HEK293 (cell line): ENCODE measurements around the gene IKZF4.

Source experiments
- ZBTB20 ChIP-seq: fragments of 450-650 bp; formaldehyde crosslinking; IDR thresholded peaks from 2 replicates; pipeline ENCODE4 v1.5.1; 2016; ENCODE audit warnings: missing biosample characterization, missing genetic modification characterization
- ZNF274 ChIP-seq, 2 experiments: fragments of 200-500 bp in 1 of 2; fragments of 450-650 bp in 1 of 2; sonication (Bioruptor generic) in 1 of 2; formaldehyde crosslinking in 1 of 2; IDR thresholded peaks; 2 replicates each; pipeline versions ENCODE4 v1.5.1 to v1.6.1; 2014 to 2016; ENCODE audit warnings: borderline replicate concordance in 1 of 2, inconsistent platforms in 1 of 2, low read length in 1 of 2, missing biosample characterization in 1 of 2, missing genetic modification characterization in 1 of 2
- ZNF37A ChIP-seq: fragments of 450-650 bp; IDR thresholded peaks from 2 replicates; pipeline ENCODE4 v1.5.1; 2018; ENCODE audit warnings: missing biosample characterization, missing genetic modification characterization
- TF ChIP-seq, protein P1 (sequence below): fragments of 450-650 bp; formaldehyde crosslinking; IDR thresholded peaks from 2 replicates; pipeline ENCODE4 v1.5.1; 2016; ENCODE audit warnings: missing biosample characterization, missing genetic modification characterization
- TF ChIP-seq, protein P2 (sequence below): fragments of 450-650 bp; formaldehyde crosslinking; IDR thresholded peaks from 2 replicates; pipeline ENCODE4 v1.5.1; 2016; ENCODE audit warnings: missing biosample characterization, missing genetic modification characterization
- TF ChIP-seq, protein P3 (sequence below): fragments of 450-650 bp; formaldehyde crosslinking; conservative IDR thresholded peaks from 2 replicates; pipeline ENCODE4 v1.5.1; 2016; ENCODE audit warnings: low read depth, missing biosample characterization, missing genetic modification characterization
- TF ChIP-seq, protein P4 (sequence below): sonication (generic); formaldehyde crosslinking; IDR thresholded peaks from 2 replicates; pipeline ENCODE4 v1.8.1; 2022; ENCODE audit warnings: mild to moderate bottlenecking, moderate library complexity, missing genetic modification reagents
- TF ChIP-seq, protein P5 (sequence below): fragments of 450-650 bp; formaldehyde crosslinking; IDR thresholded peaks from 2 replicates; pipeline ENCODE4 v1.5.1; 2017; ENCODE audit warnings: missing biosample characterization, missing genetic modification characterization

DNA sequence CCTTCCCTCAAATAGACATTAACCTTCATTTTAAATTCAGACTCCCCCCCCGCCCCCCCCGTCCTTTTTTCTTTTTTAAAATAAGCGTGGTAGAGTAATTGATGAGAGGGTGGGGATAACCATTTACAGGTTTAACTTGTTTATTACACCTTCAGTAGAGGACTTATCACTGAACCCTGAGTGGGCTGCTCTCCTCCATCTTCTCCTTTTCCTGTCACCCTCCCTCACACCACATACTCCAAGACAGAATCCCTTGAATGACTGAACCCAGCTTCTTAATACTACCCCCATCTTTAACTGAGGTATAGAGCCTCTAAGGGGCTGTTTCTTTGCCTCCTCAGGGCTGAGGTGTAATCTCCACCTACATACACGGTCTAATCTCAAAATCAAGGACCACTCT, 3.7 kb upstream of the IKZF4 start:
- TF ChIP-seq, protein P1, sequence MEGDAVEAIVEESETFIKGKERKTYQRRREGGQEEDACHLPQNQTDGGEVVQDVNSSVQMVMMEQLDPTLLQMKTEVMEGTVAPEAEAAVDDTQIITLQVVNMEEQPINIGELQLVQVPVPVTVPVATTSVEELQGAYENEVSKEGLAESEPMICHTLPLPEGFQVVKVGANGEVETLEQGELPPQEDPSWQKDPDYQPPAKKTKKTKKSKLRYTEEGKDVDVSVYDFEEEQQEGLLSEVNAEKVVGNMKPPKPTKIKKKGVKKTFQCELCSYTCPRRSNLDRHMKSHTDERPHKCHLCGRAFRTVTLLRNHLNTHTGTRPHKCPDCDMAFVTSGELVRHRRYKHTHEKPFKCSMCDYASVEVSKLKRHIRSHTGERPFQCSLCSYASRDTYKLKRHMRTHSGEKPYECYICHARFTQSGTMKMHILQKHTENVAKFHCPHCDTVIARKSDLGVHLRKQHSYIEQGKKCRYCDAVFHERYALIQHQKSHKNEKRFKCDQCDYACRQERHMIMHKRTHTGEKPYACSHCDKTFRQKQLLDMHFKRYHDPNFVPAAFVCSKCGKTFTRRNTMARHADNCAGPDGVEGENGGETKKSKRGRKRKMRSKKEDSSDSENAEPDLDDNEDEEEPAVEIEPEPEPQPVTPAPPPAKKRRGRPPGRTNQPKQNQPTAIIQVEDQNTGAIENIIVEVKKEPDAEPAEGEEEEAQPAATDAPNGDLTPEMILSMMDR (tag by site-specific recombination), result no peak
- TF ChIP-seq ZNF274 (IDR thresholded peaks at IDR 0.05; ENCODE audit: low read length) (no peak), ZNF274 (tag by site-specific recombination; IDR thresholded peaks at IDR 0.05; ENCODE audit: borderline replicate concordance) (no peak), ZBTB20 (no peak), ZNF37A (tag by site-specific recombination) (no peak)
- TF ChIP-seq, protein P2, sequence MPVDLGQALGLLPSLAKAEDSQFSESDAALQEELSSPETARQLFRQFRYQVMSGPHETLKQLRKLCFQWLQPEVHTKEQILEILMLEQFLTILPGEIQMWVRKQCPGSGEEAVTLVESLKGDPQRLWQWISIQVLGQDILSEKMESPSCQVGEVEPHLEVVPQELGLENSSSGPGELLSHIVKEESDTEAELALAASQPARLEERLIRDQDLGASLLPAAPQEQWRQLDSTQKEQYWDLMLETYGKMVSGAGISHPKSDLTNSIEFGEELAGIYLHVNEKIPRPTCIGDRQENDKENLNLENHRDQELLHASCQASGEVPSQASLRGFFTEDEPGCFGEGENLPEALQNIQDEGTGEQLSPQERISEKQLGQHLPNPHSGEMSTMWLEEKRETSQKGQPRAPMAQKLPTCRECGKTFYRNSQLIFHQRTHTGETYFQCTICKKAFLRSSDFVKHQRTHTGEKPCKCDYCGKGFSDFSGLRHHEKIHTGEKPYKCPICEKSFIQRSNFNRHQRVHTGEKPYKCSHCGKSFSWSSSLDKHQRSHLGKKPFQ (tag by site-specific recombination), result no peak
- TF ChIP-seq, protein P3, sequence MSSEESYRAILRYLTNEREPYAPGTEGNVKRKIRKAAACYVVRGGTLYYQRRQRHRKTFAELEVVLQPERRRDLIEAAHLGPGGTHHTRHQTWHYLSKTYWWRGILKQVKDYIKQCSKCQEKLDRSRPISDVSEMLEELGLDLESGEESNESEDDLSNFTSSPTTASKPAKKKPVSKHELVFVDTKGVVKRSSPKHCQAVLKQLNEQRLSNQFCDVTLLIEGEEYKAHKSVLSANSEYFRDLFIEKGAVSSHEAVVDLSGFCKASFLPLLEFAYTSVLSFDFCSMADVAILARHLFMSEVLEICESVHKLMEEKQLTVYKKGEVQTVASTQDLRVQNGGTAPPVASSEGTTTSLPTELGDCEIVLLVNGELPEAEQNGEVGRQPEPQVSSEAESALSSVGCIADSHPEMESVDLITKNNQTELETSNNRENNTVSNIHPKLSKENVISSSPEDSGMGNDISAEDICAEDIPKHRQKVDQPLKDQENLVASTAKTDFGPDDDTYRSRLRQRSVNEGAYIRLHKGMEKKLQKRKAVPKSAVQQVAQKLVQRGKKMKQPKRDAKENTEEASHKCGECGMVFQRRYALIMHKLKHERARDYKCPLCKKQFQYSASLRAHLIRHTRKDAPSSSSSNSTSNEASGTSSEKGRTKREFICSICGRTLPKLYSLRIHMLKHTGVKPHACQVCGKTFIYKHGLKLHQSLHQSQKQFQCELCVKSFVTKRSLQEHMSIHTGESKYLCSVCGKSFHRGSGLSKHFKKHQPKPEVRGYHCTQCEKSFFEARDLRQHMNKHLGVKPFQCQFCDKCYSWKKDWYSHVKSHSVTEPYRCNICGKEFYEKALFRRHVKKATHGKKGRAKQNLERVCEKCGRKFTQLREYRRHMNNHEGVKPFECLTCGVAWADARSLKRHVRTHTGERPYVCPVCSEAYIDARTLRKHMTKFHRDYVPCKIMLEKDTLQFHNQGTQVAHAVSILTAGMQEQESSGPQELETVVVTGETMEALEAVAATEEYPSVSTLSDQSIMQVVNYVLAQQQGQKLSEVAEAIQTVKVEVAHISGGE, result no peak
- TF ChIP-seq, protein P4, sequence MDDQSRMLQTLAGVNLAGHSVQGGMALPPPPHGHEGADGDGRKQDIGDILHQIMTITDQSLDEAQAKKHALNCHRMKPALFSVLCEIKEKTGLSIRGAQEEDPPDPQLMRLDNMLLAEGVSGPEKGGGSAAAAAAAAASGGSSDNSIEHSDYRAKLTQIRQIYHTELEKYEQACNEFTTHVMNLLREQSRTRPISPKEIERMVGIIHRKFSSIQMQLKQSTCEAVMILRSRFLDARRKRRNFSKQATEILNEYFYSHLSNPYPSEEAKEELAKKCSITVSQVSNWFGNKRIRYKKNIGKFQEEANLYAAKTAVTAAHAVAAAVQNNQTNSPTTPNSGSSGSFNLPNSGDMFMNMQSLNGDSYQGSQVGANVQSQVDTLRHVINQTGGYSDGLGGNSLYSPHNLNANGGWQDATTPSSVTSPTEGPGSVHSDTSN, result no peak
- TF ChIP-seq, protein P5, sequence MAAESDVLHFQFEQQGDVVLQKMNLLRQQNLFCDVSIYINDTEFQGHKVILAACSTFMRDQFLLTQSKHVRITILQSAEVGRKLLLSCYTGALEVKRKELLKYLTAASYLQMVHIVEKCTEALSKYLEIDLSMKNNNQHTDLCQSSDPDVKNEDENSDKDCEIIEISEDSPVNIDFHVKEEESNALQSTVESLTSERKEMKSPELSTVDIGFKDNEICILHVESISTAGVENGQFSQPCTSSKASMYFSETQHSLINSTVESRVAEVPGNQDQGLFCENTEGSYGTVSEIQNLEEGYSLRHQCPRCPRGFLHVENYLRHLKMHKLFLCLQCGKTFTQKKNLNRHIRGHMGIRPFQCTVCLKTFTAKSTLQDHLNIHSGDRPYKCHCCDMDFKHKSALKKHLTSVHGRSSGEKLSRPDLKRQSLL (tag by site-specific recombination), result no peak
